Retinal pigment epithelial cell (primary cell): Measurements from ENCODE around the gene ZFP91.

Experiments used
- DNase-seq: peaks from one replicate; pipeline ENCODE4 v3.0.0-alpha.2; 2010; ENCODE audit warnings: low read depth
- H3K4me3 ChIP-seq: 2 replicates; pipeline ENCODE4 v1.5.1; 2011; ENCODE audit warnings: mild to moderate bottlenecking, low read length, control low read depth, moderate library complexity
- TF ChIP-seq, protein P1 (sequence below): conservative IDR thresholded peaks from 2 replicates; pipeline ENCODE4 v1.5.1; 2011; ENCODE audit warnings: low read depth, low read length, control low read depth, inconsistent platforms

ZFP91 gene

DNA sequence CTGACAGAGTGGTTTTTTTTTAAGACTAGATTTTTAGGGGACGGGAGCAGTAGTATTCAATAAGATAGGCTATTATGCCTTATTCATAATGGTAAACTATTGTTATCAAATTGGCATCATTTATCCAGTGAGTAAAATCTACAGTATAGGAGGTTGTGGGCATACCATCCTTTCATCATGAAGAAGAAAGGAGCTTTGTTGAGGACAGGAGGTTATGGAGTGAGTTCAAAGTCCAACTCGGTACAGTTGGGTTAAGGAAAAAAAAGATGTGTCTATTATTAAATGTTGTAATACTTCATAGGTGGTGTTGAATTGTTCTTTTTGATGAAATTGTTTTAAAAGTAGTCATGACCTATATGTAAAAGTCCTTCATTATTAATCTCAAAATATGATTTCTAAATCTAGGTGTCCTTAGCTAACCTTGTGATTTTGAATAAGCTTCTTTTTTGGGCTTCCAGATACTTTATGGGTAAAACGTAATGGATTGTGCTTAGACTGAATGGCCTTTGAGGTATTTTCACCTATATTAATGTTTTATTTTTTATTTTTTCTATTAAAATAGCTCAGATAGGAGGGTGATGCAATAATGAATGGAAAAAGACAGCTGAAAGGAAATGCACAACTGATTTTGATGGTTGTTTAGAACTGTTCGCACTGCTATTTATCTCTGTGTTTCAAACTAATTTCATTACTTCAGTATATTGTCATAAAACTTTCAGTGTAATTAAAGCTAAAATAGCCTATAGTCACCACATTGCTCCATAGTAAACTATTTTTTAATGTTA, 28.3 kb downstream of the ZFP91 start:
- TF ChIP-seq, protein P1, sequence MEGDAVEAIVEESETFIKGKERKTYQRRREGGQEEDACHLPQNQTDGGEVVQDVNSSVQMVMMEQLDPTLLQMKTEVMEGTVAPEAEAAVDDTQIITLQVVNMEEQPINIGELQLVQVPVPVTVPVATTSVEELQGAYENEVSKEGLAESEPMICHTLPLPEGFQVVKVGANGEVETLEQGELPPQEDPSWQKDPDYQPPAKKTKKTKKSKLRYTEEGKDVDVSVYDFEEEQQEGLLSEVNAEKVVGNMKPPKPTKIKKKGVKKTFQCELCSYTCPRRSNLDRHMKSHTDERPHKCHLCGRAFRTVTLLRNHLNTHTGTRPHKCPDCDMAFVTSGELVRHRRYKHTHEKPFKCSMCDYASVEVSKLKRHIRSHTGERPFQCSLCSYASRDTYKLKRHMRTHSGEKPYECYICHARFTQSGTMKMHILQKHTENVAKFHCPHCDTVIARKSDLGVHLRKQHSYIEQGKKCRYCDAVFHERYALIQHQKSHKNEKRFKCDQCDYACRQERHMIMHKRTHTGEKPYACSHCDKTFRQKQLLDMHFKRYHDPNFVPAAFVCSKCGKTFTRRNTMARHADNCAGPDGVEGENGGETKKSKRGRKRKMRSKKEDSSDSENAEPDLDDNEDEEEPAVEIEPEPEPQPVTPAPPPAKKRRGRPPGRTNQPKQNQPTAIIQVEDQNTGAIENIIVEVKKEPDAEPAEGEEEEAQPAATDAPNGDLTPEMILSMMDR, result no peak
- DNase-seq, result no peak
- no peak overlapping the region for H3K4me3 ChIP-seq

DNA sequence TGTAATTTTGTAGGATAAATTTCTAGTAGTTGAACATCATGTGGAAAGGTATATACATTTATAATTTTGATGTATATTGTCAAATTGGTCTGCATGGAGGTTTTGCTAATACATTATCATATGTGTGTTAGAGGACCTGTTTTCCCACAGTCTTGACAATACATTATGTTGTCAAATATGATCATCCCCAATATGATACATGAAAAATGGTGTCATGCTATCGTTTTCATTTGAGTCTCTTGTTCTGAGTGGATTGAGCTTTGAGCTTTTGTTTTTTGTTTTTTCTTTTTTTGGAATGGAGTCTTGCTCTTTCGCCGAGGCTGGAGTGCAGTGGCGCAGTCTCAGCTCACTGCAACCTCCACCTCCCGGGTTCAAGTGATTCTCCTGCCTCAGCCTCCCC, 29.5 kb downstream of the ZFP91 start:
- DNase-seq, result no peak
- H3K4me3 ChIP-seq, result no peak overlapping the region
- TF ChIP-seq, protein P1, result no peak

DNA sequence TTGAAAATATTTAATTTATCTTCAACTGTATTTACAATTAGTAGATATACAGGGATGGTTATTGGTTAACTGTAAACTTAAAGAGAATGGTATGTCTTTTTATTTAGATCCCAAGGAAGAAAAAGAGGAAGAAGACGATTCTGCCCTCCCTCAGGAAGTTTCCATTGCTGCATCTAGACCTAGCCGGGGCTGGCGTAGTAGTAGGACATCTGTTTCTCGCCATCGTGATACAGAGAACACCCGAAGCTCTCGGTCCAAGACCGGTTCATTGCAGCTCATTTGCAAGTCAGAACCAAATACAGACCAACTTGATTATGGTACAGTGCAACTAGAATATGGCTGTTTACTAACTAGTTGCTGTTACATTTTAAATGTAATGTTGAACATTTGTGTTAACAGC, 30.9 kb downstream of the ZFP91 start:
- TF ChIP-seq, protein P1, result no peak
- no peak overlapping the region for H3K4me3 ChIP-seq
- no peak for DNase-seq

DNA sequence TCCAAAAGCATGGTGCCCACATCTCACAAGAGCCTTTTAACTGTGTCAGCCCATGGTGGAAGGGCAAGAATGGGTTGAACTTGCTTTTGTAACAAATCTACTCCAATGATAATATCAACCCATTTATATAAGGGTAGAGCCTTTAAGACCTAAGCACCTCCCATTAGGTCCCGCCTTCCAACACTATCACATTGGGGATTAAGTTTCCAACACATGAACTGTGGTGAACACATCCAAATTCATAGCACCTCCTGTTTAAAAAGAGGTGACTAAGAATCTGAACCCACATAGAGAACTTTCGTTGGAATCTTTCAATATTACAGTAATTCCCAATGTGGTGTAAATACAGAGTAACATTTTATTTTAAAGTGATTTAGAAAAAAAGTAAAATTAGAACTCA, 34.4 kb downstream of the ZFP91 start:
- H3K4me3 ChIP-seq, result no peak overlapping the region
- TF ChIP-seq, protein P1, result no peak
- DNase-seq, result no peak

DNA sequence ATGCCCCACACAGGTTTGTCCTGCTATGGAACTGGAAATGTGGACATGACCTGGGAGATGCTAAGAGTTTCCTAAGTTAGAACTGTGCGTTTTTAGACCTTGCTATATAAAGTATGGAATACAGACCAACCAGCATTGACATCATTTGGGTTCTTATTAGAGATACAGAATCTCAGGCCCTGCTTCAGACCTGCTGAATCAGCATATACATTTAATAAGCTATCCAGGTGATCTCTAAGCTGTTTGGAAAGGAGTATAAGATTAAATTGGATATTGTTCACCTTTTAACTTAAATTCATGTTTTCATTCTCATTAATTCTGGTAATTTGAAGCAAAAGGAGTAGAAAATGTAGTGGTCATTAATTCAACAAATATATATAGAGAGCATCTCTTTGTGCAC, 36.7 kb downstream of the ZFP91 start:
- no peak overlapping the region for H3K4me3 ChIP-seq
- TF ChIP-seq, protein P1, result no peak
- DNase-seq, result no peak

DNA sequence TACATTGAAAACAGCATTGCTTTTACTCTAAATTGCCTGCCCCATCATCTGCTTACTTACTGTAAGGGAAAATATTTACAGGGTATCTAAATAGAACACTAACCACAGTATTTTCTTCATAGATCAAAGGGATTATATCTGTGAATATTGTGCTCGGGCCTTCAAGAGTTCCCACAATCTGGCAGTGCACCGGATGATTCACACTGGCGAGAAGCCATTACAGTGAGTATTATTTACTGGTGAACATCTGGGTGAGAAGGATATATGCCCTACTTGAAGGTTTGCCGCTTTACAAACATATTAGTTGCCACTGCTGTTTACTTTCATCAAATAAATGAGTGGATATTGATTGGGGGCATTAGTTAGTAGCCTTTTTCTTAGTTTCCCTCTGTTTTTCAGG, 37.7 kb downstream of the ZFP91 start:
- no peak for DNase-seq
- no peak overlapping the region for H3K4me3 ChIP-seq
- TF ChIP-seq, protein P1, result no peak

DNA sequence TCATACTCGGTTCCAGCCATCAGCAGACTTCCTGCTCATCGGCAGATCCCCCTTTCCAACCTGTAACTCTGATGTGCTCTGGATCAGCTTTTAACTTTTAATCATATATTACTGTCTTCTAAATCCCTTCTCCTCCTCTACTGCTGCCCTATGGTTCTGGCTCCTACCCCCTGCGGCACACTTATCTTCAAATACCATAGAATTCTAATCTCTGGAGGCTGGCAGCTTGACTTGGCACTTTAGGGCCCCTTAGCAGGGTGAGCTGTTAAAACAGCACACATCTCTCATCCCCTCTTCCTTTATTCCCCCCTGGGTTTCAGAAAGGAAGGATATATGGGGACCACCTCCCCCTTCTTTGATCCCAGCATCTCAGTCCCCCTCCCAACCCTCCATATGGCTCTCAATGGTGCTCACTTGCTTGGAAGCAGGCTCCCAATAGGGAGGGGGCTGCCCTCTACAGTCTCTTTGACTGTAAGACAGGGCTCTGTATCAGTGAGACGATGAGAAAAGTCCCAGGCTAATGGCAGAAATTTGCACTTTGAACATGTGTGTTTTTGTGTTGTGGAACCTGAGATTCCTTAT, 39.2 kb downstream of the ZFP91 start:
- TF ChIP-seq, protein P1, result no peak
- H3K4me3 ChIP-seq, result no peak overlapping the region
- DNase-seq, result no peak
